ENCODE data around the gene VCPKMT.

- TF ChIP-seq CTCF (IDR thresholded peaks at IDR 0.05) (no peak), POLR2A (IDR thresholded peaks at IDR 0.05) (no peak)
These were observed 32.7 kb downstream of the VCPKMT start for GRCh38 chr14:50083467-50084337.

Data from adrenal gland (tissue), 5 donors.